Osteocyte (in vitro differentiated cells): ENCODE results near the gene ATP6V0A4. TPM values are rescaled to one million over a fixed set of nuclear protein-coding genes. Genes with fewer than 3 reads are reported as not detected.

Experiments
- DNase-seq: peaks from one replicate; pipeline ENCODE4 v3.0.0; 2021; ENCODE audit warnings: mixed read lengths; ENCODE audit not compliant: unreplicated experiment; ENCODE audit errors: extremely low spot score
- H3K27ac Mint-ChIP-seq: one replicate; pipeline ENCODE4 v1.8.0; 2021; ENCODE audit warnings: mild to moderate bottlenecking, mixed read lengths; ENCODE audit not compliant: unreplicated experiment
- H3K27me3 Mint-ChIP-seq: one replicate; pipeline ENCODE4 v1.8.0; 2021; ENCODE audit warnings: mixed read lengths; ENCODE audit not compliant: unreplicated experiment
- H3K36me3 Mint-ChIP-seq: one replicate; pipeline ENCODE4 v1.8.0; 2021; ENCODE audit warnings: mixed read lengths; ENCODE audit not compliant: unreplicated experiment
- H3K4me1 Mint-ChIP-seq: one replicate; pipeline ENCODE4 v1.8.0; 2021; ENCODE audit warnings: mixed read lengths; ENCODE audit not compliant: unreplicated experiment
- H3K4me3 Mint-ChIP-seq: one replicate; pipeline ENCODE4 v1.8.0; 2021; ENCODE audit warnings: mild to moderate bottlenecking, moderate library complexity, mixed read lengths; ENCODE audit not compliant: unreplicated experiment
- H3K9me3 Mint-ChIP-seq: one replicate; pipeline ENCODE4 v1.8.0; 2021; ENCODE audit warnings: mixed read lengths; ENCODE audit not compliant: unreplicated experiment
- total RNA-seq: library from RNA; stranded (reverse); gene quantifications from 2 replicates; pipeline ENCODE4 v1.2.1, GENCODE V29; 2021
- TF ChIP-seq, protein P1 (sequence below): fragments of 200-600 bp; sonication (generic); IDR thresholded peaks from 2 replicates; pipeline ENCODE4 v1.5.0; 2021; ENCODE audit warnings: antibody characterized with exemption, mild to moderate bottlenecking, moderate library complexity

Gene ATP6V0A4
- total RNA-seq, 1 donor from 2014 or later, result 0.64 TPM

DNA sequence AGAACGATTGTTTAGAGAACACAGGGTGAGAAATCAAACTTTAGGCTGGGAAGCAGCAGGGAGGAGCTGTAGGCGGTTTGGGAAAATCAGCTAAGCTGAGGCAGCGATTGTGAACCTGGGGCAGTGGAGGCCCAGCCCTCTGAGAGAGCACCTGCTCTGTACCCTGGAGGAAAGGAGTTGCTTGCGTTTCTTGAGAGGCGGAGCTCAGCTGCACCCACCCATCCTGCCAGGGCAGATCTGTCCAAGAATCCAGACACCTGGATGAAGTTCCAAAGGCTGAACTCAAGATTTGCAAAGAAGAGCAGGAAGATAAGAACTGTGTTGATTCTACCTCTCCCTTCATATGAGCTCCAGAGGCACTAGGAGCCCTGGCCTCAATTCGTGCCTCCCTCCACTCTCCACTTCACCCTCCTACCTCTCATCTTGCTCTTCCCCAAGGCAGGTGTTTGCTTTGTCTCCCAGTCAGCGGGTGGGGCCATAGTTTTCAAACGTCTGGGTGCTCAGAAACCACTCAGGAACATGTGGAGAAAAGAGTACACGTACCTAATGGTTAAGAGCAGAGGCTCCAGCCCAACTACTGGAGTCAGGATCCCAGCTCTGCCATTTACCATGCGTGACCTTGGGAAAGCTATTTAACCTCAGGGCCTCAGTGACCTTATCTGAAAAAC, 21.7 kb downstream of the ATP6V0A4 start:
- DNase-seq, result no peak
- H3K27ac Mint-ChIP-seq, result no peak overlapping the region

DNA sequence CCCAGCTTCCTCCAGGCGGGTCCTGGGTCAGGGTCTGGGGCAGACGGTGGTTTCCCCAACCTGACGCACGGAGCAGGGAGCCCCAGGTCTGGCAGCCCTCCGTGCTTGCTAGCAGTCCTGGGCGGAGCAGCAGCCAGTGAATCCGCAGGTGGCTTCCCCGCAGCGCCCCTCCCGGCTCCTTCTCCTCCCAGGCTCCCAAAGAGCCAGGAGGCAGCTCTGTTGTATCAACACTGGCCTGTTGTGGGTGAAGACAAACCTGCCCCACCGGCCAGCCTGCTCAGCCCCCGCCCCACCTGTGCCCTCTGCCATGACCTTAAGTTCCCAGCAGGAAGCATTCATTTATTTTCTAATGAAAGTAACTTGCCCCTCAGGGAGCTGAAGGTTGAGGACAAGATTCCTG, 24.2 kb downstream of the ATP6V0A4 start:
- Mint-ChIP-seq H3K27me3 (peaks cover 14% of the 10 kb centered on the region), H3K4me1 (no peaks in the 10 kb centered on the region), H3K36me3 (no peaks in the 10 kb centered on the region), H3K27ac (no peak overlapping the region), H3K9me3 (no peaks in the 10 kb centered on the region), H3K4me3 (no peak overlapping the region)
- no peak for DNase-seq
- TF ChIP-seq, protein P1, sequence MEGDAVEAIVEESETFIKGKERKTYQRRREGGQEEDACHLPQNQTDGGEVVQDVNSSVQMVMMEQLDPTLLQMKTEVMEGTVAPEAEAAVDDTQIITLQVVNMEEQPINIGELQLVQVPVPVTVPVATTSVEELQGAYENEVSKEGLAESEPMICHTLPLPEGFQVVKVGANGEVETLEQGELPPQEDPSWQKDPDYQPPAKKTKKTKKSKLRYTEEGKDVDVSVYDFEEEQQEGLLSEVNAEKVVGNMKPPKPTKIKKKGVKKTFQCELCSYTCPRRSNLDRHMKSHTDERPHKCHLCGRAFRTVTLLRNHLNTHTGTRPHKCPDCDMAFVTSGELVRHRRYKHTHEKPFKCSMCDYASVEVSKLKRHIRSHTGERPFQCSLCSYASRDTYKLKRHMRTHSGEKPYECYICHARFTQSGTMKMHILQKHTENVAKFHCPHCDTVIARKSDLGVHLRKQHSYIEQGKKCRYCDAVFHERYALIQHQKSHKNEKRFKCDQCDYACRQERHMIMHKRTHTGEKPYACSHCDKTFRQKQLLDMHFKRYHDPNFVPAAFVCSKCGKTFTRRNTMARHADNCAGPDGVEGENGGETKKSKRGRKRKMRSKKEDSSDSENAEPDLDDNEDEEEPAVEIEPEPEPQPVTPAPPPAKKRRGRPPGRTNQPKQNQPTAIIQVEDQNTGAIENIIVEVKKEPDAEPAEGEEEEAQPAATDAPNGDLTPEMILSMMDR, result no peak

More for the DNA sequence above, 21.7 kb downstream of the ATP6V0A4 start:
- H3K4me1 Mint-ChIP-seq, result no peaks in the 10 kb centered on the region
- H3K9me3 Mint-ChIP-seq, result no peaks in the 10 kb centered on the region
- no peak overlapping the region for H3K4me3 Mint-ChIP-seq
- H3K36me3 Mint-ChIP-seq, result no peaks in the 10 kb centered on the region
- H3K27me3 Mint-ChIP-seq, result peaks cover 11% of the 10 kb centered on the region
- TF ChIP-seq, protein P1, result no peak

DNA sequence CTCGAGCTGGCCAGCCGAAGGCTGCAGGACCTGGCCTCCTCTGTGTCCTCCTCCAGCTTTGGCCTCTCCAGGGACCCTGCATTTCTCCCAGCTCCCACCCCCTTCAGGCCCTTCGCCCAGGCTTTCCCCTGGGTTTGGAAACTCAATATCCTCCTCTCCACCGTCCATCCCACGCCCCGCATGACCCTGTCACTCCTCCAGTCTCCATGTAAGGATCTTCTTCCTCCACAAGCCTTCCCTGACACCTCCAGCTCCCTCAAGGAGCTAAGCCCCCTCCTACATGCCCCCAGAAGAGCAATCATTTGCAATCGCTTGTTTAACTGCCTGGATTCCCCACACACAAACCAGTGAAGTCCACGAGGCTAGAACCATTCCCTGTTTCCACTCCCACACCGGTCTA, 24.8 kb downstream of the ATP6V0A4 start:
- Mint-ChIP-seq H3K27ac (no peak overlapping the region), H3K4me3 (no peak overlapping the region), H3K36me3 (no peaks in the 10 kb centered on the region), H3K9me3 (no peaks in the 10 kb centered on the region), H3K4me1 (no peaks in the 10 kb centered on the region), H3K27me3 (peaks cover 14% of the 10 kb centered on the region)
- no peak for DNase-seq
- TF ChIP-seq, protein P1, result no peak

DNA sequence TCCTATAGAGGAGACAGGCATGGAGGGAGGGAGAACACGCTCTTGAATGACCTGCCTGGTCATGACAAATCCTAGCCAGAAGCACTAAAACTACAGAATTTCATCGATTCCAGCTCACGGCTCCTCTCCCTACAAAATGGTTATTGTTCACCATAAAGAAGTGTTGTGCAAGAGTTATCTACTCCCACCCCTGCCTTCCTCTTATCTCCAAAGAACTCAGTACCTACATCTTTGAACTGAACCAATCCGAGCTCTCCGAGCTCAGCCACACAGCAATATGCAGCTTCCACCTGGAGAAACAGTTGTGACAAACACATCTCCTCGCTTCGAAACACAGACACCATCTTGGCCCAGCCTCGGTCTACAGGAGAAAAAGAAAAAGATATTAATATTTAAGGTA, 27.1 kb downstream of the ATP6V0A4 start:
- Mint-ChIP-seq H3K36me3 (no peaks in the 10 kb centered on the region), H3K9me3 (no peaks in the 10 kb centered on the region), H3K4me3 (no peak overlapping the region), H3K4me1 (no peaks in the 10 kb centered on the region), H3K27me3 (peaks cover 9% of the 10 kb centered on the region), H3K27ac (no peak overlapping the region)
- no peak for DNase-seq
- TF ChIP-seq, protein P1, result no peak

DNA sequence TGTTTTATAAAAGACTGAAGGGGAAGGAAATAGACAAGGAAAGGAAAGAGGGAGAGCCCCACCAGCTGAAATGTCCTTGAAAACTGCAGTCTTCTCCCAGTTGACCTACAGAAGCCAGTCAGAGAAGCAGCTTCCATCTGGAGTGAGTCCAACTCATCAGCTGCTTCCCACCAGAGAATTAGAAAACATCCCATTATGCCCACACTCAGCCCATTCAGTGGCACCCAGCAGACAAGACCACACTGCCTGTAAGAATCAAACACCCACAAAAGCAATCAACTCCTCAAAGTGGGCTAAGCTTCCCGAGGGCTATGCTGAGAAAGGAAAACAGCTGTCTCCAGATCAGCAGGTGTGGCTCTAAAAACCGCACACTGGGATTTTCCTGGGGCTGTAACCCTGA, 29.8 kb downstream of the ATP6V0A4 start:
- peaks cover 9% of the 10 kb centered on the region for H3K27me3 Mint-ChIP-seq
- no peaks in the 10 kb centered on the region for H3K36me3 Mint-ChIP-seq
- H3K4me1 Mint-ChIP-seq, result no peaks in the 10 kb centered on the region
- H3K27ac Mint-ChIP-seq, result no peak overlapping the region
- TF ChIP-seq, protein P1, result no peak
- H3K9me3 Mint-ChIP-seq, result no peaks in the 10 kb centered on the region
- no peak for DNase-seq
- no peak overlapping the region for H3K4me3 Mint-ChIP-seq
